ENCODE data around the gene BIK. TPM values are rescaled to one million over a fixed set of nuclear protein-coding genes. Genes with fewer than 3 reads are reported as not detected.
A peak's percentile ranks its signal among the peaks of the same experiment; 100 is the strongest.

BIK gene
- polyA plus RNA-seq, 1 experiment: 0.09 TPM

DNA sequence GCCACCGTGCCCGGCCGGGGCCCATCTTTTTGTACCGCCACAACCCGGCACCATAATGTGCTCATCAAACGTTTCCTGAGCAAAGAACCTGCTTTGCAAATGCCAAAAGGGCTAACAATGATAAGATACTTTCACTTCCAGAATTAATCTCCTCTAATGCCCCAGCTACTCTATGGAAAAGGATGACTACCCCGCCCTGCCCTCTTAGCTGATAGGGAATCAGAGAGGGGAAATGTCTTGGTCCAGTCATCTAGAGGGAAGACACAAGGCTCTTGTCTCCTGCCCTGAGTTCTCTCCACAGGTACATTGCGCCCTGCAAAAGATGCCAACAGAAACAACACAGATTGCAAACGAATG lies 21.9 kb upstream of the BIK start:
- TF ChIP-seq, protein P1, sequence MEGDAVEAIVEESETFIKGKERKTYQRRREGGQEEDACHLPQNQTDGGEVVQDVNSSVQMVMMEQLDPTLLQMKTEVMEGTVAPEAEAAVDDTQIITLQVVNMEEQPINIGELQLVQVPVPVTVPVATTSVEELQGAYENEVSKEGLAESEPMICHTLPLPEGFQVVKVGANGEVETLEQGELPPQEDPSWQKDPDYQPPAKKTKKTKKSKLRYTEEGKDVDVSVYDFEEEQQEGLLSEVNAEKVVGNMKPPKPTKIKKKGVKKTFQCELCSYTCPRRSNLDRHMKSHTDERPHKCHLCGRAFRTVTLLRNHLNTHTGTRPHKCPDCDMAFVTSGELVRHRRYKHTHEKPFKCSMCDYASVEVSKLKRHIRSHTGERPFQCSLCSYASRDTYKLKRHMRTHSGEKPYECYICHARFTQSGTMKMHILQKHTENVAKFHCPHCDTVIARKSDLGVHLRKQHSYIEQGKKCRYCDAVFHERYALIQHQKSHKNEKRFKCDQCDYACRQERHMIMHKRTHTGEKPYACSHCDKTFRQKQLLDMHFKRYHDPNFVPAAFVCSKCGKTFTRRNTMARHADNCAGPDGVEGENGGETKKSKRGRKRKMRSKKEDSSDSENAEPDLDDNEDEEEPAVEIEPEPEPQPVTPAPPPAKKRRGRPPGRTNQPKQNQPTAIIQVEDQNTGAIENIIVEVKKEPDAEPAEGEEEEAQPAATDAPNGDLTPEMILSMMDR (IDR thresholded peaks at IDR 0.05; ENCODE audit: insufficient read depth, low read depth, low read length): no peak
- DNase-seq (ENCODE audit: low read depth): no peak
- no peaks in the 10 kb centered on the region for H3K27me3 ChIP-seq (ENCODE audit: control insufficient read depth, insufficient read depth, low read length)
- ChIA-PET POLR2A (no interaction called here), CTCF (no interaction called here)
- H3K4me3 ChIP-seq (ENCODE audit: low read depth, low read length): peak overlapping the region; percentile 71
- no peaks in the 10 kb centered on the region; the same call in 1 of the 2 replicates for H3K36me3 ChIP-seq (ENCODE audit: control insufficient read depth, insufficient read depth, low read length)

DNA sequence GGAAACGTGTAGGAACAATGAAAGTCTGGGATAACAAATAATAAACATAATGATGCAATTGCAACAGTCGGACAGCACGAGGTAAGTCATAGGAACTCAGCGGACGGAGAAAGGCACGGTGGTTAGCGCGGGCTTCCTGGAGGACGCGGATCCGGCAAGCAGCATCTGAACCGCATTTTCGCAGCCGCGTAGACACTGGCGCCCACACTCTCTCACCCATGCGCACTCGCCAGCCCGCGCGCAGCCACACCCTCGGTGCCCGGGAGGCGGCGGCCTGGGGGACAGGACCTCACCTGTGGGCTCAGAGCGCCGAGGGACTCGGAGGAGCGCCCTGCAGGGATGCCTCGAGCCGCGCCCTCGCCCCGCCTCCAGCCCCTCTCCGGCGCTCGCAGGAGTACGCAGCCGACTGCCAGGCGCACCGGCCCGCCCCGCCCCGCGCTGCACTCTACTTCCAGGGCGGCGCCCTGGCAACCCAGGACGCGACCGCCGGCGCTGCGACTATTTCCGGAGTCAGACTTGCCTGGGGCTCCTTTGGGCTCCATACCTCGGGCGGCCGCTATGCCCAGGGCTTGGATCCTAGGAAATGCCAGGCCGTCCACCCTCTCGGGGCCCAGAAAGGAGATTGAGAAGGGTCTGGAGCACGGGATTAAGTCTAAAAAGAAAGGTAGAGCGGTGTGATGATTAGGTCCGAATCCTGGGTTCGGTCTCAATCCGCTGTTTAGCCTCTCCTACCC lies 21.4 kb upstream of the BIK start, which contains the start of gene TTLL1:
TSS of gene TTLL1 (minus strand) at position 408 of the 734 bp plus-strand sequence. CDS start 13,805 bp downstream, outside the sequence.
- no peaks in the 10 kb centered on the region; the same call in 1 of the 2 replicates for H3K36me3 ChIP-seq (ENCODE audit: control insufficient read depth, insufficient read depth, low read length)
- peak within 1 kb of the TSS; percentile 71 for H3K4me3 ChIP-seq (ENCODE audit: low read depth, low read length)
- H3K27me3 ChIP-seq (ENCODE audit: control insufficient read depth, insufficient read depth, low read length): no peaks in the 10 kb centered on the region
- TF ChIP-seq, protein P1 (IDR thresholded peaks at IDR 0.05; ENCODE audit: insufficient read depth, low read depth, low read length): no peak
- DNase-seq (ENCODE audit: low read depth): peak; percentile 14
- POLR2A ChIA-PET: no interaction called here
- CTCF ChIA-PET: no interaction called here

DNA sequence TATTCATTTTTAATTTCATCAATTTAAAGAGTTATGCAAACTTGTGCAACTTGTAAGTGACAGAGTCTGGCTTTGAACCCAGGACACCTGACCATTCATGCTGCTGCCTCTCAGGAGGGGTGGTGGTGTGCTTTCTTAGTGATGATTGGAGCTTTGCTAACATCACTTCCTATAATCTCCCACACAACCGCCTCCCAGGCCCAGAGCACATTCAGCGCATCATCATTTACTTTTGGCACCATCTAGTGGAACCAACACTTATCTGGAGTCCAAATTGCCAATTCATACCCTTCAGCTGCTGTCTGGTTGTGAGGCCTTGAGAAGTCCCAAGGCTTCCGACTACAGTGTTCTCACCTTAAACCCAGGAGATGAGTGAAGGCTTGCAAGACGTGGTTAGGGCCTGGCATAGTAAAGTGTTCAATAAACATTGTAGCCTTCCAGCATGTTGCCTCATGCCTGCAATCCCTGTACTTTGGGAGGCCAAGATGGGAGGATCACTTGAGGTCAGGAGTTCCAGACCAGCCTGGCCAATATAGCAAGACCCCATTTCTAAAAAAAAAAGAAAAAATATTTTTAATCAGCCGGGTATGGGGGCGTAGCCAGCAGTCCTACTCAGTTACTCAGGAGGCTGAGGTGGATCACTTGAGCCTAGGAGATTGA lies 20.3 kb upstream of the BIK start:
- TF ChIP-seq, protein P1 (IDR thresholded peaks at IDR 0.05; ENCODE audit: insufficient read depth, low read depth, low read length): peak; percentile 61
- no peaks in the 10 kb centered on the region; the same call in 1 of the 2 replicates for H3K36me3 ChIP-seq (ENCODE audit: control insufficient read depth, insufficient read depth, low read length)
- no peaks in the 10 kb centered on the region for H3K27me3 ChIP-seq (ENCODE audit: control insufficient read depth, insufficient read depth, low read length)
- H3K4me3 ChIP-seq (ENCODE audit: low read depth, low read length): no peak overlapping the region
- POLR2A ChIA-PET: no interaction called here
- DNase-seq (ENCODE audit: low read depth): peak; percentile 58
- CTCF ChIA-PET: interaction anchor here (0.5 to 1.6 kb wide), 29 partner anchors 9 to 469 kb away, joined by 3 to 10 read pairs (median 3); partner anchors contain the start of genes ARFGAP3 and CYB5R3

DNA sequence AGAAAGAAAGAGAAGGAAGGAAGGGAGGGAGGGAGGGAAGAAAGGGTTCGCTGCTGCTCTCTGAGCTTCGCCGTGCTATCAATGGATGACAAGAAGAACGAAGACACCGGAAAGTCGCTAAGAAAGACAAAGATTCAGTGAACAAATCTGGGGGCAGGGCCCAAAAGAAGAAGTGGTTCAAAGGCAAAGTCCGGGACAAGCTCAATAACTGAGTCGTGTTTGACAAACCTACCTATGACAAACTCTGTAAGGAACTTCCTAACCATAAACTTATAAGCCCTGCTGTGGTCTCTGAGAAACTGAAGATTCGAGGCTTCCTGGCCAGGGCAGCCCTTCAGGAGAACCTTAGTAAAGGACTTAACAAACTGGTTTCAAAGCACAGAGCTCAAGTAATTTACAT lies 18.5 kb upstream of the BIK start:
- DNase-seq (ENCODE audit: low read depth): no peak
- ChIA-PET CTCF (interaction anchor here (0.6 to 2.1 kb wide), 2 partner anchors 224 to 290 kb away, joined by 3 to 4 read pairs; no protein-coding TSS in a partner anchor), POLR2A (no interaction called here)
- H3K36me3 ChIP-seq (ENCODE audit: control insufficient read depth, insufficient read depth, low read length): no peaks in the 10 kb centered on the region
- H3K27me3 ChIP-seq (ENCODE audit: control insufficient read depth, insufficient read depth, low read length): no peaks in the 10 kb centered on the region
- TF ChIP-seq, protein P1 (IDR thresholded peaks at IDR 0.05; ENCODE audit: insufficient read depth, low read depth, low read length): no peak
- H3K4me3 ChIP-seq (ENCODE audit: low read depth, low read length): no peak overlapping the region

DNA sequence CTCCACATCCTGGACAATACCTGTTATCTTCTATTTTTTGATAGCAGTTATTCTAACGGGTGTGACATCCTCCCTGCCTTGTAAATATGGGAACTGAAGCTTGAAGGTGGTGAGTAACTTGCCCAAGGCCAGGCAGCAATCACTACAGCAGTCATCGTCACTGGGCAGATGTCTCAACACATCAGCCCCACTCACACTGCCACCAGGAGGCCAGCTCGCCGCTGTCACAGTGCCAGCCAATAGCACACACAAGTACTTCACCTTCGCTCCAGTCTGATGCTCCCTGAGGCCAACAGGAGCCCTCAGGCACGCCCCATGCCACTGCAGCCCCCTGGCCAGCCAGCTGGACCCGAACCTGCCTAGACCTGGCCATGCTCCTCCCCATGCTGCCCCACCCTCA lies 16.5 kb upstream of the BIK start:
- Histone ChIP-seq H3K4me3 (ENCODE audit: low read depth, low read length) (no peak overlapping the region), H3K27me3 (ENCODE audit: control insufficient read depth, insufficient read depth, low read length) (no peaks in the 10 kb centered on the region), H3K36me3 (ENCODE audit: control insufficient read depth, insufficient read depth, low read length) (no peaks in the 10 kb centered on the region)
- POLR2A ChIA-PET: no interaction called here
- CTCF ChIA-PET: interaction anchor here (1.2 to 2.1 kb wide), 2 partner anchors 42 to 226 kb away, joined by 3 to 4 read pairs; no protein-coding TSS in a partner anchor
- DNase-seq (ENCODE audit: low read depth): no peak
- TF ChIP-seq, protein P1 (IDR thresholded peaks at IDR 0.05; ENCODE audit: insufficient read depth, low read depth, low read length): peak; percentile 9; the same call in 1 of the 2 replicates
